ENCODE measurements around the gene GLIS1.

GLIS1 gene

DNA sequence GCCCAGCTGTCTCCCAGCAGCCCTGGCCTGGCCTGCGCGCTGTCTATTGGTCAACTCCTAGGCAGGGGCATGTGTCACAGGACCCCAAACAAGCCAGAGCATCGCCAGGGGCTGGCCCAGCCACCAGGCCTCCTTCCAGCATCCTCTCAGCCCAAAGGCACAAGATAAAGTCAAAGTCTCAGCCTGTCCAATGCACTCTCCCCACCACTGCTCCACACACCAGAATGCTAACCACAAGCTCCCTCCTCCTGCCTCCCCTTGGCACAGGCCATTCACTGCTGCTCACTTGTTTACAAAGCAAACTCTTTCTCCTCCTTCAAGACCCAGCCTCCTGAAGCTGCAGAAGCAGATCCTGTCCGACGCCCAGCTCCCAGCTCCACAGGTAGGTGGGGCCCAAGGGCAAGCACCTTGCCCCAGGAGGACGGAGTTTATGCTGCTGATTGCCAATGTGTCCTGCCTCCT is 146.4 kb downstream of the GLIS1 start:
- H3K4me3 ChIP-seq (ENCODE audit: low read length): no peak overlapping the region
- DNase-seq (ENCODE audit: low read depth, low spot score): no peak

DNA sequence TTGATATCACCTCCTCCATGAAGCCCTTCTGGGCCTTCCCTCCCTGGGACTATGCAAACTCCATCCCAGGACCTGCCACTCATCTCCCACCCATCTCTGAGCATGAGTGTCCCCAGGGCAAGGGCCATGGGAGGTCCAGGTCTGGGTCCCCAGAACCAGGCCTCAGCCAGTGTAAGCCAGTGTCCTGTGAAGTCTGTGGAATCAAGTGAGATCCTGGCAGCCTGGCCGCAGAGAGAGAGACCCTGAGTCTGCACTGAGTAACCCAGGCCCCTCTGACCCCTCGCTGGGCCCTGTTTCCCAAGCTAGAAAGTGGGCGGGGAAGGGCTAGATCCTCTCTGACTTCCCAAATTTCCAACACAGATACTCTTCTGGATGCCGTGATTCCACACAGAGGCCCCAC is 147.0 kb downstream of the GLIS1 start:
- H3K4me3 ChIP-seq (ENCODE audit: low read length): no peak overlapping the region
- DNase-seq (ENCODE audit: low read depth, low spot score): no peak

GRCh38 chr1:53590531-53591515 is 148.1 kb downstream of the GLIS1 start:
- no peak for DNase-seq (ENCODE audit: low read depth, low spot score)
- no peak overlapping the region for H3K4me3 ChIP-seq (ENCODE audit: low read length)

- no peak overlapping the region for H3K4me3 ChIP-seq (ENCODE audit: low read length)
- DNase-seq (ENCODE audit: low read depth, low spot score): no peak
These were observed 148.9 kb downstream of the GLIS1 start for GRCh38 chr1:53590104-53590503.

GRCh38 chr1:53589043-53589887 is 149.7 kb downstream of the GLIS1 start:
- no peak overlapping the region for H3K4me3 ChIP-seq (ENCODE audit: low read length)
- DNase-seq (ENCODE audit: low read depth, low spot score): no peak

DNA sequence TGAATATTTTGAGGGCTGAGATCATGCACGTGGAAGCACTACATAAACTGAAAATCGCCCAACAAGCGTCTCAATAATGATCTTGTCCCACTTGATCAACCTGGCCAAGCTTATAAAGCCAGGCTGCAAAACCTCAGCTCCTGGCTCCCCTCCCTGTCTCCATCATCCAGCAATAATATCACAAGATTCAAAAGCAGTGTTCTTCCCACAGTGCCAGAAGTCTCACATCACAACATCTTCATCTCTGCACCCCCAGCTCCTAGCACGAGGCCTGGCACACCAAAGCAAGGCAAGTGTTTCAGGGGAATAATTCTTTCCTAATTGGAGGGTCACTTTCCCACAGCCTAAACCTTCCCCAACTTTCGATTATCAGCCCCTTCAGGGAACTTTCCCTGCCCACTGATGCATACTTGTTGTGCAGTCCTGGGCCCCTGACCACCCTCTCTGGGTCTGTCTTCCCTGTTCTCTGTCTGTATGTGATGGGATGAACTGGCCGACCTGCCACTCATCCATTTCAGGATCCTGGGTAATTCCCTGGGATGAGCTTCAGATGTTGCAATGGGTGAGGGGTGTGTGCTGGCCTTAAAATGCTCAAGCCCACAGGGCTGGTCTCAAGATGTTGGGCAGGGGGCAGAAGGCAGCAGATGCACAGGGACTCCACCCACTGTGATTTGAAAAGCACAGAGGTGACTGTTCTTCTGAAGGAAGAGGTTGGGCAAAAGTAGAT is 150.7 kb downstream of the GLIS1 start:
- H3K4me3 ChIP-seq (ENCODE audit: low read length): no peak overlapping the region
- DNase-seq (ENCODE audit: low read depth, low spot score): no peak

- no peak for DNase-seq (ENCODE audit: low read depth, low spot score)
- no peak overlapping the region for H3K4me3 ChIP-seq (ENCODE audit: low read length)
These were observed 151.5 kb downstream of the GLIS1 start for GRCh38 chr1:53587252-53587988.

DNA sequence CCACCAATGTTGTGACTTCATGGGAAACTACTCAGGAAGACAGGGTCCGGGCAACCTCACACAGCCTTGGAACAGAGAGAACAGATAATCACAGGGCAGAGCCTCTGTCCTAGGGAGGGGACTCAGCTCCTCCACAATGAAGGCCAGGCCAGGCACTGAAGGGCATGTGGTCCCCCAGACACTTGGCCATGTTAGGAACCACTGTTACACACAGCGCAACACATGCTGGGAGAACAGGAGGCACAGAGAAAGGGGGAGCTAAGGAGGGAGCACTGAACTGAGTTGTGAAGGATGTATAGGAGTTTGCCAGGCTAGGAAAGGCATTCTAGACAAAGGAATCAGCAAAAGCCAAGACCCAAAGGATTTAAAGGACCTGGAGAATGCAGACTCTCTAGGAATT is 152.2 kb downstream of the GLIS1 start:
- no peak overlapping the region for H3K4me3 ChIP-seq (ENCODE audit: low read length)
- no peak for DNase-seq (ENCODE audit: low read depth, low spot score)

DNA sequence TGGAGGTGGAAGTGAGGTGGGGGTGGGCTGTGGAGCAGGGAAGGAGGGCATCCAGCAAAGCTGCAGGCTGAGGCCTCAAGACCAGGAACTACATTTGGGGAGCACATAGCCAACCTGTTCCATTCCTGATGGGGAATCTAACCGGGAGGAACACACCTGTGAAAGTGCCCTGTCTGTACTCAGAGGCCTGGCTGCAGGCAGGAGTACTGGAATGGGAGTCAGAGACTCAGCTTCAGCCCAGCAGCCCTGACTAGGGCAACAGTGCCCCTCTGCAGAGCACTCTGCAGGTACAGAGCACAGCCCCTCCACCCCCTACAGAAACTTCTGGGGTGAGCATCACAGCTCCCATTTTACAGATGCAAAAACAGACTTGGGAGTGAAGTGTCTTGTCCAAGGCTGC is 153.4 kb downstream of the GLIS1 start:
- H3K4me3 ChIP-seq (ENCODE audit: low read length): no peak overlapping the region
- DNase-seq (ENCODE audit: low read depth, low spot score): no peak

- peak; percentile 84 for DNase-seq (ENCODE audit: low read depth, low spot score)
- H3K4me3 ChIP-seq (ENCODE audit: low read length): no peak overlapping the region
These were observed 153.8 kb downstream of the GLIS1 start for GRCh38 chr1:53585129-53585528.

DNA sequence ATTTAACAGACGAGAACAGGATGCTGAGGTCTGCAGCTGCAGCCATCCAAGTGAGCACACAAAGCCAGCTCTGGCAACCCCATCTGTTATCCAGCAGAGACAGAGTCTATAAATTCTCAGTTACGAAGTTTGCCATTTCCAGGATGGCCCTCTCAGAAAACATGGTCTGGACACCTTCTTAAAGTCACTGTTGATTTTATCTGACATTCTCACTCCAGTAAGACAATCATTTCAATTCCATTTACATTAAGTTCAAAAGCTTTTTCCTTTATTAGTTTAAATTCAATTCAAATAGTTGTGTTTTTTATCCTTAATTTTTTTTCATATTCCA is 154.2 kb downstream of the GLIS1 start:
- no peak for DNase-seq (ENCODE audit: low read depth, low spot score)
- H3K4me3 ChIP-seq (ENCODE audit: low read length): no peak overlapping the region

DNA sequence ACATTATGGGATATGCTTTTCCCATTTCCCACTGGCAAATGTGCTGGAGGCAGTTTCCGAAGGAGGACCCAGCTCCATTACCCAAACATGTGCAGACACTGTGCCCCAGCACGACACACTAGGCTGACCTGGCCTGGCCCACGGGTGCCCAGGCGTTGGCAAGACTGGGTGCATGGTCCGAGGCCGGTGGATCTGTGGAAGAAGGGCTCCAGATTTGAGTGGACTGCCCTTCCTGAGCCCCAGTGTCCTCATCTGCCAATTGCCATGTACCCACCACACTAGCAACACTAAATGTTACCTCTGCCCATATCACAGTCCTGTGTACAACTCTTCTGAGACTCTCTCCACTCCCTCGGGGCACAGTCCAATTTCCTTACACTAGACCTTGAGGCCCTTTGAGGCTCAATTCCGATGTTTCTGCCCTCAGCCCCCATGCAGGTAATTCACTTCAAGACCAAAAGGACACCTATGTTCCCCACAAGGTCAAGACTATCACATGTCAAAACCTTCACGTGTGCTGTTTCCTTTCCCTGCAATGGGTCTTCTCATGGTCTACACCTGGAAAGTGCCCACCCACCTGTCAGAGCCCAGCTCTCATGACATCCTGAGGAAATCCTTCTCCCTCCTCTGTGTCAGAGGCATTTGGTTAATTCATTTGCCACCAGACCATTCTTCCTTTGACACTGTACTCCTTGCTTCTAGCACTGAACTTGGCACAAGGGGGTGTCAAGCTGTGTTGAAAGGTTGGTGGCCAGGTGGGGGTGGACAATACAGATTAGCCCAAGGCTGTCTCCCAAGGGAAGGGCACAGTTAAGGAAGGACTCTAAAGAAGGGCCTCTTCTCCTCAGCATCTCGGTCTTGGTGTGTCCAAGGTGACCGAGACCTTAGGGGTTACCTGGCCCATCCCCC is 154.8 kb downstream of the GLIS1 start:
- H3K4me3 ChIP-seq (ENCODE audit: low read length): no peak overlapping the region

DNA sequence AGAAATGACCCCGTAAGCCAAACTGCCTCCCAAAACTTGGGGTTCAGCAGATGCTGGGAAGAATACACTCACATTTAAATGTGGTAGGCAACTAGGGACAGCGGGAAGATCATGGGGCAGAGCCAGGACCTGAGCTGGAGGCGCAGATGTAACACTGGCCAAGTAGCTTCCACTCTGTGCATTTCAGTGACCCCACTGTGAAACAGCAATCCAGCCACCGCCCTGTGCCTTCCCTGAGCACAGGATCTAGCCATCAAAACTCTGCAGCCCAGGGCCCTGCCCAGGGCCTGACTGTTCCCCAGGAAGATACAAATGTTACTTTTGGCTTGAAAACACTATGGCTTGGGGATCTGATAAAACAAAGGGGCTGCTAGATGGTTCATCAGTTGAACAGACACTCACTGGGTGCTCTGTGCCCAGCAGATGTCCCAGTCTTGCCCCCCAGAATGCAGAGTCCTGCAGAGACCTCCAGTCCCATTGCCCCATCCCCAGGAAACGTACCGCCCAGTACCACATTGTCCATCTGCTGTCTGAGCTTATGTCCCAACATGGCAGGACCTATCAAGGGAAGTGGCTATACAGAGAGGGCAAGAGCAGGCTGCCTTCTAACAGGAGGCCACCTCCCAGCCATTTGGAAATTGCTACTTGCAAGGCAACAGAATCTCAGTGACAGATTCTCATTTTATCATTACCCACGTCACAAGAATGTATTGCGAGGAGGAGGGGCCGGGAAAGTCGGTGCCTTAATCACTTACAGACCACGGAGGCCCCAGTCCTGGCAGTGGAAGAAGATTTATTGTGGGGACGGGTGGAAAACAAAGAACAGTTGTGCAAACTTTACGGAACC is 155.7 kb downstream of the GLIS1 start:
- DNase-seq (ENCODE audit: low read depth, low spot score): no peak
- H3K4me3 ChIP-seq (ENCODE audit: low read length): no peak overlapping the region

More for the DNA sequence above, 154.8 kb downstream of the GLIS1 start:
- DNase-seq (ENCODE audit: low read depth, low spot score): no peak

- no peak for DNase-seq (ENCODE audit: low read depth, low spot score)
These were observed 156.5 kb downstream of the GLIS1 start for GRCh38 chr1:53582211-53583020.

DNA sequence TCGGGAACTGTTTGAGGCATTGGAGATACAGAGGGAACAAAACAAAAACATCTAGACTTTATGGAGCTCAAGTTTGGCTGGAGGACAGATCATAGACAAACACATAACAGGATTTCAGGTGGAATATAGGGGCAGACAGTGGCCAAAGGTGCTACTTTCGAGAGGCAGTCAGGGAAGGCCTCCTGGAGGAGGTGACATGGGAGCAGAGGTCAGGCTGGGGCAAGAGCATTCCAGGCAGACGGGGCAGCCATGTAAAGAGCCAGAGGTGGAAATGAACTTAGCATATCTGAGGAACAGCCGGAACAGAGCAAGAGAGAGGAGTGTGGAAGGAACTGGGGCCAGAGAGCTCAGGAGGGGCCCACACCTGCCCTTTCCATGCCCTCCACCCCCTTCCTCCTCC is 157.5 kb downstream of the GLIS1 start:
- no peak for DNase-seq (ENCODE audit: low read depth, low spot score)
- no peak overlapping the region for H3K4me3 ChIP-seq (ENCODE audit: low read length)

More at GRCh38 chr1:53582211-53583020, 156.5 kb downstream of the GLIS1 start:
- no peak overlapping the region for H3K4me3 ChIP-seq (ENCODE audit: low read length)

Data from Jurkat, Clone E6-1 (cell line).